Adrenal gland (tissue), 5 donors: ENCODE results near the gene UFSP2.

Source experiments
- POLR2A ChIP-seq, 2 donors: fragments of 450-650 bp; IDR thresholded peaks; one replicate each; pipeline ENCODE4 v1.6.1; 2017; ENCODE audit warnings: antibody characterized with exemption in 2 of 2, mild to moderate bottlenecking in 2 of 2, moderate library complexity in 1 of 2
- TF ChIP-seq, protein P1 (sequence below), 6 experiments: fragments of 450-650 bp in 4 of 6; fragments of 200-600 bp in 2 of 6; sonication (generic) in 1 of 6; IDR thresholded peaks; 1 replicate in 5 of 6; 2 replicates in 1 of 6; pipeline versions ENCODE4 v1.5.1 to v1.8.0; 2016 to 2021; ENCODE audit warnings: antibody characterized with exemption in 6 of 6, mild to moderate bottlenecking in 2 of 6, moderate library complexity in 1 of 6
- donor health status: DM: no; HTN: no; CAD: no.

DNA sequence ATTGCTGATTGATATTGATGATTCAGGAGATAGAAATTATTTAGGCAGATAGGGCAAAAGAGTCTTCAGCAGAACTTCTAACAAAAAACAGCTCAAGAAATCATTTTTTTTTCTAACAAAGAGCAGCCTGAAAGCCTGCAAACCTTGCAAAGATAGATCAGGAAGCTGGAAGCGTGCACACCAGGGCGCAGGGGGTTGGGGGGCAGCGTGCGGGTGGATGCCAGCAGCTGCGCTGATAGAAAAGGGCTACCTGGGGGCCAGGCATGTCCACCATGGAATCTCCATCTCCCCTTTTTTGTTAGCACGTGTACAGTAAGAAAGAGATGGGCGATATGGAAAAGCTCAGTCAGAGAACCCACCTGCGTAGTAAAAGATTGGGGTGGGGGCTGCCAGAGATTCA, 47.5 kb upstream of the UFSP2 start:
- TF ChIP-seq, protein P1, sequence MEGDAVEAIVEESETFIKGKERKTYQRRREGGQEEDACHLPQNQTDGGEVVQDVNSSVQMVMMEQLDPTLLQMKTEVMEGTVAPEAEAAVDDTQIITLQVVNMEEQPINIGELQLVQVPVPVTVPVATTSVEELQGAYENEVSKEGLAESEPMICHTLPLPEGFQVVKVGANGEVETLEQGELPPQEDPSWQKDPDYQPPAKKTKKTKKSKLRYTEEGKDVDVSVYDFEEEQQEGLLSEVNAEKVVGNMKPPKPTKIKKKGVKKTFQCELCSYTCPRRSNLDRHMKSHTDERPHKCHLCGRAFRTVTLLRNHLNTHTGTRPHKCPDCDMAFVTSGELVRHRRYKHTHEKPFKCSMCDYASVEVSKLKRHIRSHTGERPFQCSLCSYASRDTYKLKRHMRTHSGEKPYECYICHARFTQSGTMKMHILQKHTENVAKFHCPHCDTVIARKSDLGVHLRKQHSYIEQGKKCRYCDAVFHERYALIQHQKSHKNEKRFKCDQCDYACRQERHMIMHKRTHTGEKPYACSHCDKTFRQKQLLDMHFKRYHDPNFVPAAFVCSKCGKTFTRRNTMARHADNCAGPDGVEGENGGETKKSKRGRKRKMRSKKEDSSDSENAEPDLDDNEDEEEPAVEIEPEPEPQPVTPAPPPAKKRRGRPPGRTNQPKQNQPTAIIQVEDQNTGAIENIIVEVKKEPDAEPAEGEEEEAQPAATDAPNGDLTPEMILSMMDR (IDR thresholded peaks at IDR 0.05), result no peak
- TF ChIP-seq POLR2A (IDR thresholded peaks at IDR 0.05), result no peak
